Dedifferentiated amniotic fluid mesenchymal stem cell (primary cell): ENCODE data around the gene SNRPB.
A peak's percentile ranks its signal among the peaks of the same experiment; 100 is the strongest.
"Not testable (repeated sequence)": the region's sequence is repeated elsewhere in the genome, so short reads cannot be mapped to it uniquely, and the experiment has no call there.

Experiments
- DNase-seq: peaks from one replicate; pipeline ENCODE4 v3.0.0-alpha.2; 2016; ENCODE audit errors: extremely low spot score

Gene SNRPB

GRCh38 chr20:2470423-2471193 is at the start of gene SNRPB:
Gene SNRPB, minus strand, starts transcription at chr20:2470789. Its CDS starts 99 bp downstream, at chr20:2470690.
- peak; percentile 99 for DNase-seq

GRCh38 chr20:2519115-2519809 is 48.7 kb upstream of the SNRPB start:
- DNase-seq = peak; percentile 45

- no peak for DNase-seq
Measured at GRCh38 chr20:2518558-2518957, 48.0 kb upstream of the SNRPB start.

- no peak for DNase-seq
Measured at GRCh38 chr20:2518096-2518495, 47.5 kb upstream of the SNRPB start.

- DNase-seq = no peak
Measured at GRCh38 chr20:2516399-2516798, 45.8 kb upstream of the SNRPB start.

- DNase-seq = peak; percentile 47
Measured at GRCh38 chr20:2515203-2515602, 44.6 kb upstream of the SNRPB start.

- DNase-seq = no peak
Measured at GRCh38 chr20:2509794-2510193, 39.2 kb upstream of the SNRPB start.

GRCh38 chr20:2509468-2509781 is 38.8 kb upstream of the SNRPB start:
- no peak for DNase-seq

GRCh38 chr20:2508631-2509467 is 38.3 kb upstream of the SNRPB start, which contains the start of gene ZNF343:
Gene ZNF343, minus strand, starts transcription at chr20:2508915. Its CDS starts 15,020 bp downstream, at chr20:2493895.
- DNase-seq = peak; percentile 81

- no peak for DNase-seq
Measured at GRCh38 chr20:2507875-2508630, 37.5 kb upstream of the SNRPB start.

GRCh38 chr20:2507464-2507863 is 36.9 kb upstream of the SNRPB start:
- no peak for DNase-seq

GRCh38 chr20:2506426-2506825 is 35.8 kb upstream of the SNRPB start:
- not testable (repeated sequence) for DNase-seq

- DNase-seq = not testable (repeated sequence)
Measured at GRCh38 chr20:2504803-2505202, 34.2 kb upstream of the SNRPB start.

- DNase-seq = not testable (repeated sequence)
Measured at GRCh38 chr20:2502808-2503384, 32.3 kb upstream of the SNRPB start.

- no peak for DNase-seq
Measured at GRCh38 chr20:2485661-2486060, 15.1 kb upstream of the SNRPB start.

- no peak for DNase-seq
Measured at GRCh38 chr20:2485080-2485479, 14.5 kb upstream of the SNRPB start.

- DNase-seq = no peak
Measured at GRCh38 chr20:2483504-2483903, 12.9 kb upstream of the SNRPB start.

GRCh38 chr20:2480381-2480780 is 9.8 kb upstream of the SNRPB start:
- no peak for DNase-seq

GRCh38 chr20:2476742-2477615 is 6.4 kb upstream of the SNRPB start:
- no peak for DNase-seq
